Measurements from ENCODE around the gene TNPO2. TPM values are rescaled to one million over a fixed set of nuclear protein-coding genes. Genes with fewer than 3 reads are reported as not detected.
"Not testable (repeated sequence)": the region's sequence is repeated elsewhere in the genome, so short reads cannot be mapped to it uniquely, and the experiment has no call there.

Gene TNPO2
- total RNA-seq, 4 donors from 2014 or later, result 42.8 to 71.9 (median 62.8) TPM

DNA sequence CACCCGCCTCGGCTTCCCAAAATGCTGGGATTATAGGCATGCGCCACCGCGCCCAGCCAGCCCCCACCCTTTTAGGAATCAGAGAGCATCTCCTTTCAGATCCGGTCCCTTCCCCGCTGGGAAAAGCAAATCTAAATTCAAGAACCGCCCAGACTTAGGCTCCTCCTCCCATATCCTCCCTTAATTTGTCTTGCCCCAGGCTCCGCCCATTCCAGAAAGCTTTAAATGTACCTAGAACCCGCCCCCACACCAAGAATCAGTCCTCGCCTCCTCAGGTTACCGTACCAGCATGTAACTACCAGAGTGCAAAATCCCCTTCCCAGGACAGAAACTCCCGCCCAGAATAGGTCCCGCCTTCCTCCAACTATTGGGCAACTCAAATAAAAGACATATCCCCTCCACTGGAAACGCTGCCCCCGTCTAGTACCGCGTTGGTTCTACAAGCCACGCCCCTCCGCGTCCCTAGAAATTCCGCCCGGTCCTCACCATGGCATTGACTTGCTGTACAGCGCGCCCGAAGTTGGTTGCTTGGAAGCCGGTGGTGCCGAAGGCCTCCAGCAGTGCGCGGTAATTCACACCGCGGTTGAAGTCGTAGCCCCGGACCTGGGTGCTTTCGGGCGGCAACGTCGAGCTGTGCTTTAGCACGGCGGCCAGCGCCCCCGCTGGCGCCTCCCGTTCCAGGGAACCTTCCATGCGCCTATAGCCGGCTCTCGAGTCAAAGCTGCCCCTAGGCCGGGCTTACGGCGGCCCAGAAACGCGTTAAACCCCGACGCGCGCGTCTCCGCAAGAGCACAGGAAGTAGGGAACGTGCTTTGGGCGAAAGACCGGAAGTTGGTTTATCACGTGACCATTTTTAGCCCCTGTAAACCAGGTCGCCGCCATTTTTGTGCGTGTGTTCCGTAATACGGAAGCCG, 42.4 kb downstream of the TNPO2 start, which contains the start of gene DHPS:
TSS of gene DHPS (minus strand) at position 807 of the 914 bp plus-strand sequence. CDS start at position 693, 114 bp downstream.
- peak; percentile 97 for DNase-seq (ENCODE audit: extremely low spot score)
- TF ChIP-seq POLR2A (IDR thresholded peaks at IDR 0.05; ENCODE audit: low read depth), result no peak
- peak; percentile 80 to 89 for TF ChIP-seq POLR2AphosphoS5 (IDR thresholded peaks at IDR 0.05)
- peak within 1 kb of the TSS; percentile 95 to 100 (median 98) for H3K27ac ChIP-seq (replicated peaks in 1 of 4)
- H3K36me3 ChIP-seq, result peaks cover 32 to 40% (median 39%) of the 10 kb centered on the region in 4 donors
- 1% methylated on average over 48 of the region's 68 CpGs for WGBS
- no peaks in the 10 kb centered on the region for H3K9me3 ChIP-seq
- H3K4me3 ChIP-seq, result peak within 1 kb of the TSS; percentile 87 to 99 (median 96)
- intact Hi-C loops (cut with DNase I), result loop anchor here (10.0 kb wide), 1 partner anchor 163 kb away; no protein-coding TSS in a partner anchor
- H3K4me1 ChIP-seq, result peaks cover 16 to 30% (median 26%) of the 10 kb centered on the region in 4 donors
- no peaks in the 10 kb centered on the region for H3K27me3 ChIP-seq

DNA sequence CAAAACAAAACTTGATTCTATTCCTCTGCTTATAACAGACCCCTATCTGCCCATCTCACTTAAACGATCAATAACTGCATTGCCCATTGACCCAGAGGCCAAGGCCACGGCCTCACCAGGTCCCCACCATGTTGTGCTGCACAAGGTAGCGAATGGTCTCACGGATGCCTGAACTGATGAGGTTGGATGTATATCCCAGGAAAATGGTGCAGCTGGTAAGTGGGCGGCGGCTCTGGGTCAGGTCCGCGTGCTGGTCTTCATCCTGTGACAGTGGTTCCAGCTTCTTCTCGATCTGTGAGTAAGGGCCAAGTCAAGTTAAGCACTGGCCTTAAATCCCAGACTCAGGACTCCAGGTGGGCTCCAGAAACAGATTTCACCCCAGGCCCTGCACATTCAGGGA, 43.7 kb downstream of the TNPO2 start:
- peaks cover 41 to 53% (median 52%) of the 10 kb centered on the region in 4 donors for H3K36me3 ChIP-seq
- 77% methylated on average over 6 of the region's 9 CpGs for WGBS
- intact Hi-C loops (cut with DNase I), result loop anchor here (10.0 kb wide), 1 partner anchor 165 kb away; no protein-coding TSS in a partner anchor

DNA sequence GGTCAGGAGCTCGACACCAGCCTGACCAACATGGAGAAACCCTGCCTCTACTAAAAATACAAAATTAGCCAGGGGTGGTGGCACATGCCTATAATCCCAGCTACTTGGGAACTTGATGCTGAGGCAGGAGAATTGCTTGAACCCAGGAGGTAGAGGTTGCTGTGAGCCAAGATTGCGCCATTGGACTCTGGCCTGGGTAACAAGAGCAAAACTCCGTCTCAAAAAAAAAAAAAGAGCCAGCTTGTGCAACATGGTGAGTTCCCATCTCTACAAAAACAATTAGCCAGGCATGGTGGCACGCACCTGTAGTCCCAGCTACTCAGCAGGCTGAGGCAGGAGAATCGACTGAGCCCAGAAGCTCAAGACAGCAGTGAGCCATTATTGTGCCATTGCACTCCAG, 45.7 kb downstream of the TNPO2 start:
- H3K9me3 ChIP-seq; H3K27me3 ChIP-seq; H3K4me3 ChIP-seq; DNase-seq (ENCODE audit: extremely low spot score); H3K27ac ChIP-seq (replicated peaks in 1 of 4); intact Hi-C loops (cut with DNase I): not testable (repeated sequence)
- H3K36me3 ChIP-seq, result peaks cover 53 to 73% (median 72%) of the 10 kb centered on the region in 4 donors
- WGBS, result 83% methylated on average over 4 of the region's 5 CpGs
- H3K4me1 ChIP-seq, result peaks cover 16 to 33% (median 29%) of the 10 kb centered on the region in 4 donors

More for the DNA sequence above, 43.7 kb downstream of the TNPO2 start:
- Histone ChIP-seq H3K9me3 (no peaks in the 10 kb centered on the region), H3K27me3 (no peaks in the 10 kb centered on the region), H3K4me1 (peaks cover 16 to 33% (median 29%) of the 10 kb centered on the region in 4 donors), H3K27ac (replicated peaks in 1 of 4) (no peak overlapping the region), H3K4me3 (no peak overlapping the region)
- TF ChIP-seq POLR2AphosphoS5 (IDR thresholded peaks at IDR 0.05), result no peak
- no peak for TF ChIP-seq EP300 (IDR thresholded peaks at IDR 0.05)
- TF ChIP-seq, protein P1, sequence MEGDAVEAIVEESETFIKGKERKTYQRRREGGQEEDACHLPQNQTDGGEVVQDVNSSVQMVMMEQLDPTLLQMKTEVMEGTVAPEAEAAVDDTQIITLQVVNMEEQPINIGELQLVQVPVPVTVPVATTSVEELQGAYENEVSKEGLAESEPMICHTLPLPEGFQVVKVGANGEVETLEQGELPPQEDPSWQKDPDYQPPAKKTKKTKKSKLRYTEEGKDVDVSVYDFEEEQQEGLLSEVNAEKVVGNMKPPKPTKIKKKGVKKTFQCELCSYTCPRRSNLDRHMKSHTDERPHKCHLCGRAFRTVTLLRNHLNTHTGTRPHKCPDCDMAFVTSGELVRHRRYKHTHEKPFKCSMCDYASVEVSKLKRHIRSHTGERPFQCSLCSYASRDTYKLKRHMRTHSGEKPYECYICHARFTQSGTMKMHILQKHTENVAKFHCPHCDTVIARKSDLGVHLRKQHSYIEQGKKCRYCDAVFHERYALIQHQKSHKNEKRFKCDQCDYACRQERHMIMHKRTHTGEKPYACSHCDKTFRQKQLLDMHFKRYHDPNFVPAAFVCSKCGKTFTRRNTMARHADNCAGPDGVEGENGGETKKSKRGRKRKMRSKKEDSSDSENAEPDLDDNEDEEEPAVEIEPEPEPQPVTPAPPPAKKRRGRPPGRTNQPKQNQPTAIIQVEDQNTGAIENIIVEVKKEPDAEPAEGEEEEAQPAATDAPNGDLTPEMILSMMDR (IDR thresholded peaks at IDR 0.05), result no peak
- no peak for TF ChIP-seq POLR2A (IDR thresholded peaks at IDR 0.05; ENCODE audit: low read depth)
- DNase-seq (ENCODE audit: extremely low spot score), result no peak

DNA sequence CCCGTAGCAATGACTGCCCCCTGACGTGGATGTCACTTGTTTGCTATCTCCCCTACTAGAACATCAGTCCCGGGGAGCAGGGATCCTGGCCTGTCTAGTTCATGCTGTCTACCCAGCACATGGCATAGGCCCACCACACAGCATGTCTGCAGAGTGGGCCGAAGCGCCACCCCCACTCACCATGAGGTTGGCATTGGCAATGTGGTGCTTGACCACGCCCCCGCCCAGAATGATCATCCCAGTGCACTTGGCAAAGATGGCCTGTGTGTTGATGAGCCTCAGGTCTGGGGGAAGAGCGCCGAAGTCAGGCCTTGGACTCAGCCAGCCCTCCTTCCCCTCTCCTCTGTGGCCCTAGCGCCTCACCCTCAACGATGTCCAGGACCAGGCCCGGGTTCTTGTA, 46.8 kb downstream of the TNPO2 start:
- H3K4me1 ChIP-seq, result peaks cover 13 to 29% (median 23%) of the 10 kb centered on the region in 4 donors
- intact Hi-C loops (cut with DNase I), result no loop called here
- no peak for DNase-seq (ENCODE audit: extremely low spot score)
- no peak overlapping the region for H3K4me3 ChIP-seq
- TF ChIP-seq POLR2A (IDR thresholded peaks at IDR 0.05; ENCODE audit: low read depth), result no peak
- TF ChIP-seq POLR2AphosphoS5 (IDR thresholded peaks at IDR 0.05), result no peak
- TF ChIP-seq EP300 (IDR thresholded peaks at IDR 0.05), result no peak
- TF ChIP-seq, protein P1 (IDR thresholded peaks at IDR 0.05), result no peak
- H3K36me3 ChIP-seq, result peaks cover 59 to 83% (median 79%) of the 10 kb centered on the region in 4 donors
- no peaks in the 10 kb centered on the region for H3K9me3 ChIP-seq
- no peaks in the 10 kb centered on the region for H3K27me3 ChIP-seq
- 84% methylated on average over 12 of the region's 12 CpGs for WGBS
- H3K27ac ChIP-seq (replicated peaks in 1 of 4), result no peak overlapping the region

DNA sequence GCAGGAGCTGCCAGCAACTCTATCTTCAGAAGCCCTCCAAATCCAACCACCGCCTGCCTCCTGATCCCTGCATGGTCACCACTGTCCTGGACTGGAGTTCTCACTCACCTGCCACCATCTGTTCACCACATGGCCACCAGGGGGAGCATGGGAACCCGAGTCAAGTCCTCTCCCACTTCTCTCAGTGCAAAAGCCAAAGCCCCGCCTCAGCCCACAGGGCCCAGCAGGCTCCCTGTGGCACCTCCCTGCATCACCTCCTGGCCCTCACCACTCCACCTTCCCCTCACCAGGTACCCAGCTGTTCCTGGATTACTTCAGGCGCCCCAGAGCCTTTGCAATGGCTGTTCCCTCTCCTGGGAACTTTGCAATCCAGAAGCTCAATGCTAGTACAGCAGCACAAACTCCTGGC, 47.3 kb downstream of the TNPO2 start:
- Histone ChIP-seq H3K4me3 (no peak overlapping the region), H3K9me3 (no peaks in the 10 kb centered on the region), H3K36me3 (peaks cover 59 to 87% (median 79%) of the 10 kb centered on the region in 4 donors), H3K4me1 (peaks cover 13 to 33% (median 25%) of the 10 kb centered on the region in 4 donors), H3K27me3 (no peaks in the 10 kb centered on the region), H3K27ac (replicated peaks in 1 of 4) (peak overlapping the region in 1 of 4 donors; percentile 4)
- 23% methylated on average over 4 of the region's 4 CpGs for WGBS
- intact Hi-C loops (cut with DNase I), result no loop called here
- TF ChIP-seq, protein P1 (IDR thresholded peaks at IDR 0.05), result peak; percentile 71 to 86 (median 73)
- no peak for TF ChIP-seq EP300 (IDR thresholded peaks at IDR 0.05)
- no peak for TF ChIP-seq POLR2A (IDR thresholded peaks at IDR 0.05; ENCODE audit: low read depth)
- no peak for TF ChIP-seq POLR2AphosphoS5 (IDR thresholded peaks at IDR 0.05)
- DNase-seq (ENCODE audit: extremely low spot score), result peak; percentile 93

Data from esophagus muscularis mucosa (tissue), 4 donors.